Naive B cell (primary cell): ENCODE data around the gene SYNPO2. TPM values are rescaled to one million over a fixed set of nuclear protein-coding genes. Genes with fewer than 3 reads are reported as not detected.

ENCODE experiments used
- ATAC-seq, 2 donors: fragments of 150-1000 bp; cut with Tn5 transposase; 2 replicates each; pipeline ENCODE4 v1.10.0; 2021; ENCODE audit warnings: low read depth in 2 of 2, mild to moderate bottlenecking in 2 of 2, moderate library complexity in 2 of 2
- DNase-seq: peaks from one replicate; pipeline ENCODE4 v3.0.0; 2022
- H3K27ac Mint-ChIP-seq, 6 donors: one replicate each; pipeline ENCODE4 v1.8.0; 2020 to 2022; ENCODE audit warnings: mild to moderate bottlenecking in 6 of 6, mixed read lengths in 6 of 6, moderate library complexity in 5 of 6, inconsistent platforms in 2 of 6
- H3K27me3 Mint-ChIP-seq, 3 donors: one replicate each; pipeline ENCODE4 v1.8.0; 2021 to 2022; ENCODE audit warnings: mixed read lengths in 3 of 3, mild to moderate bottlenecking in 1 of 3
- H3K36me3 Mint-ChIP-seq, 2 donors: one replicate each; pipeline ENCODE4 v1.8.0; 2020 to 2022; ENCODE audit warnings: mixed read lengths in 2 of 2, inconsistent platforms in 1 of 2, mild to moderate bottlenecking in 1 of 2
- H3K4me1 Mint-ChIP-seq, 3 donors: one replicate each; pipeline ENCODE4 v1.8.0; 2020 to 2022; ENCODE audit warnings: mixed read lengths in 3 of 3, inconsistent platforms in 1 of 3, mild to moderate bottlenecking in 1 of 3, moderate library complexity in 1 of 3
- H3K4me3 Mint-ChIP-seq, 8 donors: one replicate each; pipeline ENCODE4 v1.8.0; 2020 to 2022; ENCODE audit warnings: mild to moderate bottlenecking in 8 of 8, mixed read lengths in 8 of 8, moderate library complexity in 8 of 8, inconsistent platforms in 2 of 8
- H3K9me3 Mint-ChIP-seq, 7 donors: one replicate each; pipeline ENCODE4 v1.8.0; 2020 to 2022; ENCODE audit warnings: mixed read lengths in 7 of 7, mild to moderate bottlenecking in 5 of 7, inconsistent platforms in 2 of 7, moderate library complexity in 1 of 7
- polyA plus RNA-seq, 6 donors: library from polyadenylated mRNA; unstranded; fragments of 300-500 nt; fragmentation: Illumina TruSeq; gene quantifications; one replicate each; pipeline ENCODE4 v1.2.3, GENCODE V29; 2021; ENCODE audit warnings: low read depth in 6 of 6

Gene SYNPO2
- polyA plus RNA-seq, 6 donors from 2014 or later, result 0.05 to 0.24 (median 0.12) TPM; not detected in 2

GRCh38 chr4:119104644-119105273 lies 216.1 kb downstream of the SYNPO2 start:
- no peak overlapping the region for H3K27ac Mint-ChIP-seq
- peaks cover 0 to 5% of the 10 kb centered on the region in 2 donors for H3K36me3 Mint-ChIP-seq

GRCh38 chr4:119105605-119106004 lies 217.0 kb downstream of the SYNPO2 start:
- no peak for DNase-seq
- no peak overlapping the region for H3K4me3 Mint-ChIP-seq
- no peak overlapping the region for H3K27ac Mint-ChIP-seq
- H3K27me3 Mint-ChIP-seq, result peaks cover 0 to 10% (median 4%) of the 10 kb centered on the region in 3 donors
- peaks cover 0 to 2% (median 0%) of the 10 kb centered on the region in 7 donors for H3K9me3 Mint-ChIP-seq
- no peaks in the 10 kb centered on the region for H3K4me1 Mint-ChIP-seq
- no peak for ATAC-seq
- peaks cover 0 to 4% of the 10 kb centered on the region in 2 donors for H3K36me3 Mint-ChIP-seq

More at GRCh38 chr4:119104644-119105273, 216.1 kb downstream of the SYNPO2 start:
- Mint-ChIP-seq H3K4me1 (no peaks in the 10 kb centered on the region), H3K9me3 (no peaks in the 10 kb centered on the region), H3K27me3 (peaks cover 0 to 12% (median 4%) of the 10 kb centered on the region in 3 donors), H3K4me3 (no peak overlapping the region)
- DNase-seq (no peak), ATAC-seq (no peak)

- H3K9me3 Mint-ChIP-seq, result peaks cover 0 to 2% (median 0%) of the 10 kb centered on the region in 7 donors
- peaks cover 0 to 4% (median 3%) of the 10 kb centered on the region in 3 donors for H3K27me3 Mint-ChIP-seq
- ATAC-seq, result no peak
These were observed 217.7 kb downstream of the SYNPO2 start for GRCh38 chr4:119106036-119107000.

GRCh38 chr4:119110121-119110520 lies 221.5 kb downstream of the SYNPO2 start:
- Mint-ChIP-seq H3K4me3 (no peak overlapping the region), H3K4me1 (no peaks in the 10 kb centered on the region), H3K27ac (peak overlapping the region in 1 of 6 donors; percentile 34), H3K27me3 (peaks cover 0 to 9% (median 3%) of the 10 kb centered on the region in 3 donors), H3K36me3 (no peaks in the 10 kb centered on the region), H3K9me3 (peaks cover 0 to 2% (median 0%) of the 10 kb centered on the region in 7 donors)
- DNase-seq (no peak), ATAC-seq (no peak)

More at GRCh38 chr4:119106036-119107000, 217.7 kb downstream of the SYNPO2 start:
- DNase-seq, result no peak
- no peaks in the 10 kb centered on the region for H3K4me1 Mint-ChIP-seq
- no peak overlapping the region for H3K4me3 Mint-ChIP-seq
- no peak overlapping the region for H3K27ac Mint-ChIP-seq
- H3K36me3 Mint-ChIP-seq, result no peaks in the 10 kb centered on the region

Other genes starting within 250 kb of the SYNPO2 start
- gene METTL14, start 203.5 kb upstream of the SYNPO2 start, polyA plus RNA-seq, result 10 to 100 TPM; 17.4 to 47.1 (median 35.5) TPM
- gene SEC24D, start 52.7 kb upstream of the SYNPO2 start, polyA plus RNA-seq, result 10 to 100 TPM; 10.7 to 13.8 (median 11.3) TPM
- gene MYOZ2, start 247.0 kb downstream of the SYNPO2 start, polyA plus RNA-seq, result not detected